OCI-LY7 (cell line): ENCODE data around the gene IMPA2.

Experiments used
- CTCF ChIP-seq: fragments of 200-600 bp; sonication (generic); conservative IDR thresholded peaks from 2 replicates; pipeline ENCODE4 v1.5.1; 2014; ENCODE audit warnings: mild to moderate bottlenecking, antibody characterized with exemption, low read length, moderate library complexity, mixed read lengths
- EZH2phosphoT487 ChIP-seq: fragments of 200-600 bp; sonication (generic); IDR thresholded peaks from 2 replicates; pipeline ENCODE4 v1.6.1; 2018; ENCODE audit warnings: low read depth, borderline replicate concordance, mild to moderate bottlenecking, mixed run types, antibody characterized with exemption, low read length, moderate library complexity, mixed read lengths

- TF ChIP-seq CTCF (no peak), EZH2phosphoT487 (no peak)
Measured at GRCh38 chr18:11993264-11993916, 12.1 kb downstream of the IMPA2 start.
